Gastrocnemius medialis (tissue), 4 donors: Measurements from ENCODE around the gene KCNC3. TPM values are rescaled to one million over a fixed set of nuclear protein-coding genes. Genes with fewer than 3 reads are reported as not detected.

Experiments used
- ATAC-seq, 2 donors: fragments of 150-250 bp; one replicate each; pipeline ENCODE4 v1.9.1; 2016
- DNase-seq, 2 donors: peaks; one replicate each; pipeline ENCODE4 v3.0.0-alpha.2; 2019
- H3K27ac ChIP-seq, 4 donors: fragments of 200-600 bp; sonication (generic); 1 replicate in 1 of 4; 2 replicates in 3 of 4; pipeline ENCODE4 v1.5.1; 2016 to 2018; ENCODE audit warnings: mild to moderate bottlenecking in 2 of 4, moderate library complexity in 1 of 4
- H3K27me3 ChIP-seq, 3 donors: fragments of 200-600 bp; sonication (generic) in 2 of 3; 1 replicate in 1 of 3; 2 replicates in 2 of 3; pipeline versions ENCODE4 v1.5.1 to v1.6.0; 2016 to 2019; ENCODE audit warnings: mild to moderate bottlenecking in 1 of 3, moderate library complexity in 1 of 3
- H3K36me3 ChIP-seq, 2 donors: fragments of 200-600 bp; sonication (generic) in 1 of 2; one replicate each; pipeline ENCODE4 v1.5.1; 2017 to 2018
- H3K4me1 ChIP-seq, 2 donors: fragments of 200-600 bp; sonication (generic) in 1 of 2; one replicate each; pipeline ENCODE4 v1.5.1; 2016 to 2017; ENCODE audit warnings: mild to moderate bottlenecking in 2 of 2
- H3K4me3 ChIP-seq, 4 donors: fragments of 200-600 bp; sonication (generic) in 3 of 4; 1 replicate in 1 of 4; 2 replicates in 3 of 4; pipeline ENCODE4 v1.5.1; 2016 to 2019; ENCODE audit warnings: mild to moderate bottlenecking in 2 of 4
- H3K9me3 ChIP-seq, 3 donors: fragments of 200-600 bp; sonication (generic) in 2 of 3; 1 replicate in 1 of 3; 2 replicates in 2 of 3; pipeline ENCODE4 v1.5.1; 2016 to 2019
- POLR2A ChIP-seq, 2 donors: fragments of 450-650 bp; IDR thresholded peaks; one replicate each; pipeline ENCODE4 v1.6.1; 2017; ENCODE audit warnings: antibody characterized with exemption in 2 of 2, mild to moderate bottlenecking in 2 of 2, moderate library complexity in 2 of 2
- in situ Hi-C, 4 donors: fragments of 200-750 bp; cut with MboI; loops; one replicate each; pipeline versions ENCODE4 v1.15.0 to v1.8.0; 2017; ENCODE audit warnings: low sequenced_read_pairs in 4 of 4
- intact Hi-C: fragments of 100-400 bp; cut with DNase I; formaldehyde crosslinking; loops from one replicate; pipeline ENCODE4 v1.15.1; 2023; ENCODE audit warnings: low total_unique reads
- total RNA-seq, 4 donors: library from RNA; depleted of rRNA; stranded (reverse); fragments of >200 nt; gene quantifications; one replicate each; pipeline versions ENCODE4 v1.1.0 to v1.2.3, GENCODE V29; 2016
- TF ChIP-seq, protein P1 (sequence below), 5 experiments: fragments of 450-650 bp in 3 of 5; fragments of 200-600 bp in 2 of 5; sonication (generic) in 2 of 5; IDR thresholded peaks in 4 of 5; conservative IDR thresholded peaks in 1 of 5; 1 replicate in 4 of 5; 2 replicates in 1 of 5; pipeline ENCODE4 v1.5.1; 2016 to 2019; ENCODE audit warnings: antibody characterized with exemption in 5 of 5, mild to moderate bottlenecking in 3 of 5, moderate library complexity in 3 of 5

Gene KCNC3
- total RNA-seq, 4 donors from 2014 or later = 0.25 to 1.4 (median 0.53) TPM

DNA sequence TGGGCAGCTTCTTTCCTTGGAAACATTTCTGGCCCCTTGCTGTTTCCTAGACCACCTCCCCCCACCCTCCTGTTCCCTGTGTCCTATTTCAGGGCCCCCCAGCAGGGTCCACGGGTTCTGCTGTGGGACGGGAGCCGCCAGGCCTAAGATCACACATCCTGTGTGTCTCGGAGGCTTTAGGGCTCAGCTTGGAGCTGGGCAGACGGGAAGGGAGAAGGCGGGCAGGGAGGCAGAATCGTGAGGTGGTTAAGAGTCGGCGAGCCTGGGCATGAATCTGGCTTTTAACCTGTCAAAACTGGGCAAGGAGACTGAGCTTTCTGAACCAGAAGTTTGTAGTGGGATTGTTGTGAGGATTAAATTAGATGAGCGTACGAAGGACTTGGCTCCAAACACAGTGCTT, 4.8 kb downstream of the KCNC3 start:
- intact Hi-C loops (no loop called here), in situ Hi-C loops (no loop called here)
- Histone ChIP-seq H3K27ac (no peak overlapping the region), H3K9me3 (no peaks in the 10 kb centered on the region), H3K36me3 (no peaks in the 10 kb centered on the region), H3K4me1 (peaks cover 9 to 12% of the 10 kb centered on the region in 2 donors), H3K4me3 (no peak overlapping the region), H3K27me3 (peaks cover 12 to 21% (median 18%) of the 10 kb centered on the region in 3 donors)
- no peak for DNase-seq
- TF ChIP-seq POLR2A (IDR thresholded peaks at IDR 0.05) = no peak
- TF ChIP-seq, protein P1, sequence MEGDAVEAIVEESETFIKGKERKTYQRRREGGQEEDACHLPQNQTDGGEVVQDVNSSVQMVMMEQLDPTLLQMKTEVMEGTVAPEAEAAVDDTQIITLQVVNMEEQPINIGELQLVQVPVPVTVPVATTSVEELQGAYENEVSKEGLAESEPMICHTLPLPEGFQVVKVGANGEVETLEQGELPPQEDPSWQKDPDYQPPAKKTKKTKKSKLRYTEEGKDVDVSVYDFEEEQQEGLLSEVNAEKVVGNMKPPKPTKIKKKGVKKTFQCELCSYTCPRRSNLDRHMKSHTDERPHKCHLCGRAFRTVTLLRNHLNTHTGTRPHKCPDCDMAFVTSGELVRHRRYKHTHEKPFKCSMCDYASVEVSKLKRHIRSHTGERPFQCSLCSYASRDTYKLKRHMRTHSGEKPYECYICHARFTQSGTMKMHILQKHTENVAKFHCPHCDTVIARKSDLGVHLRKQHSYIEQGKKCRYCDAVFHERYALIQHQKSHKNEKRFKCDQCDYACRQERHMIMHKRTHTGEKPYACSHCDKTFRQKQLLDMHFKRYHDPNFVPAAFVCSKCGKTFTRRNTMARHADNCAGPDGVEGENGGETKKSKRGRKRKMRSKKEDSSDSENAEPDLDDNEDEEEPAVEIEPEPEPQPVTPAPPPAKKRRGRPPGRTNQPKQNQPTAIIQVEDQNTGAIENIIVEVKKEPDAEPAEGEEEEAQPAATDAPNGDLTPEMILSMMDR (IDR thresholded peaks at IDR 0.05 in 4 of 5, conservative IDR thresholded peaks at IDR 0.05 in 1 of 5) = no peak
- ATAC-seq = no peak

- Histone ChIP-seq H3K27me3 (peaks cover 12 to 21% (median 18%) of the 10 kb centered on the region in 3 donors), H3K4me3 (no peak overlapping the region), H3K9me3 (no peaks in the 10 kb centered on the region), H3K36me3 (no peaks in the 10 kb centered on the region), H3K4me1 (peaks cover 9 to 12% of the 10 kb centered on the region in 2 donors), H3K27ac (no peak overlapping the region)
- ATAC-seq (no peak), DNase-seq (no peak)
- TF ChIP-seq, protein P1 (IDR thresholded peaks at IDR 0.05 in 4 of 5, conservative IDR thresholded peaks at IDR 0.05 in 1 of 5) = no peak
- no peak for TF ChIP-seq POLR2A (IDR thresholded peaks at IDR 0.05)
- intact Hi-C loops (no loop called here), in situ Hi-C loops (no loop called here)
These were observed 5.4 kb downstream of the KCNC3 start for GRCh38 chr19:50323782-50324133.

- H3K27me3 ChIP-seq = peaks cover 12 to 21% (median 18%) of the 10 kb centered on the region in 3 donors
- no peak for DNase-seq
- TF ChIP-seq, protein P1 (IDR thresholded peaks at IDR 0.05 in 4 of 5, conservative IDR thresholded peaks at IDR 0.05 in 1 of 5) = no peak
- no peak for TF ChIP-seq POLR2A (IDR thresholded peaks at IDR 0.05)
These were observed 6.0 kb downstream of the KCNC3 start for GRCh38 chr19:50322931-50323781.

GRCh38 chr19:50322234-50322633, 6.9 kb downstream of the KCNC3 start:
- Histone ChIP-seq H3K4me1 (peaks cover 9 to 12% of the 10 kb centered on the region in 2 donors), H3K4me3 (no peak overlapping the region), H3K36me3 (no peaks in the 10 kb centered on the region), H3K27ac (no peak overlapping the region), H3K27me3 (peaks cover 10 to 13% (median 11%) of the 10 kb centered on the region in 3 donors), H3K9me3 (no peaks in the 10 kb centered on the region)
- DNase-seq = no peak
- TF ChIP-seq, protein P1 (IDR thresholded peaks at IDR 0.05 in 4 of 5, conservative IDR thresholded peaks at IDR 0.05 in 1 of 5) = no peak
- no peak for TF ChIP-seq POLR2A (IDR thresholded peaks at IDR 0.05)
- intact Hi-C loops (no loop called here), in situ Hi-C loops (no loop called here)
- no peak for ATAC-seq

More at GRCh38 chr19:50322931-50323781, 6.0 kb downstream of the KCNC3 start:
- Histone ChIP-seq H3K4me3 (no peak overlapping the region), H3K27ac (no peak overlapping the region), H3K9me3 (no peaks in the 10 kb centered on the region), H3K36me3 (no peaks in the 10 kb centered on the region), H3K4me1 (peaks cover 9 to 12% of the 10 kb centered on the region in 2 donors)
- ATAC-seq = no peak
- intact Hi-C loops (no loop called here), in situ Hi-C loops (no loop called here)
